K562 (cell line): ENCODE measurements around the gene DEDD2. TPM values are rescaled to one million over a fixed set of nuclear protein-coding genes. Genes with fewer than 3 reads are reported as not detected.
A peak's percentile ranks its signal among the peaks of the same experiment; 100 is the strongest.

Experiments
- ATF7 ChIP-seq: fragments of 450-650 bp; IDR thresholded peaks from 2 replicates; pipeline ENCODE4 v1.7.1; 2014; ENCODE audit warnings: mild to moderate bottlenecking, moderate library complexity
- CHD4 ChIP-seq: fragments of 200-600 bp; sonication (generic); IDR thresholded peaks from 3 replicates; pipeline ENCODE4 v1.6.1; 2012; ENCODE audit warnings: low read depth, mild to moderate bottlenecking, mixed read lengths, low read length, inconsistent platforms; ENCODE audit not compliant: insufficient read depth, insufficient replicate concordance, poor library complexity, severe bottlenecking
- EP300 ChIP-seq: IDR thresholded peaks from 2 replicates; pipeline ENCODE4 v1.6.1; 2012; ENCODE audit warnings: low read length, improper control_type of control experiment
- HDAC6 ChIP-seq: IDR thresholded peaks from 2 replicates; pipeline ENCODE4 v1.6.1; 2012; ENCODE audit warnings: low read depth, mild to moderate bottlenecking, control low read depth, inconsistent platforms, low read length, moderate library complexity
- PHF20 ChIP-seq: fragments of 450-650 bp; IDR thresholded peaks from 2 replicates; pipeline ENCODE4 v1.6.1; 2018; ENCODE audit not compliant: partially characterized antibody
- POLR2H ChIP-seq: IDR thresholded peaks from 2 replicates; pipeline ENCODE4 v1.6.1; 2016; ENCODE audit warnings: missing genetic modification characterization, low read depth, mild to moderate bottlenecking, control low read depth, missing compliant biosample characterization, moderate library complexity
- REST ChIP-seq, 2 experiments: fragments of 450-650 bp; formaldehyde crosslinking in 1 of 2; IDR thresholded peaks; 2 replicates each; pipeline versions ENCODE4 v1.4.0 to v1.6.1; 2014 to 2020; ENCODE audit warnings: mild to moderate bottlenecking in 2 of 2, borderline replicate concordance in 1 of 2, low read depth in 1 of 2
- SMAD1 ChIP-seq: fragments of 150-350 bp; IDR thresholded peaks from 2 replicates; pipeline ENCODE4 v1.6.1; 2014; ENCODE audit warnings: low read length, low read depth; ENCODE audit not compliant: partially characterized antibody
- SMARCE1 ChIP-seq: fragments of 450-650 bp; IDR thresholded peaks from 2 replicates; pipeline ENCODE4 v1.7.1; 2016; ENCODE audit warnings: mild to moderate bottlenecking
- TEAD4 ChIP-seq, 2 experiments: sonication (generic) in 1 of 2; formaldehyde crosslinking in 1 of 2; IDR thresholded peaks; 2 replicates each; pipeline versions ENCODE4 v1.6.1 to v1.8.0; 2012 to 2022; ENCODE audit warnings: borderline replicate concordance in 1 of 2, inconsistent platforms in 1 of 2, low read length in 1 of 2, mild to moderate bottlenecking in 1 of 2, missing genetic modification reagents in 1 of 2
- WHSC1 ChIP-seq: IDR thresholded peaks from one replicate; pipeline ENCODE4 v1.6.1; 2012; ENCODE audit warnings: low read length, control low read depth, inconsistent platforms
- XRCC5 ChIP-seq: fragments of 200-400 bp; formaldehyde crosslinking; IDR thresholded peaks from 2 replicates; pipeline ENCODE4 v1.6.1; 2017; ENCODE audit warnings: low read depth, mild to moderate bottlenecking, low read length
- ZFP36 ChIP-seq: fragments of 150-350 bp; IDR thresholded peaks from 2 replicates; pipeline ENCODE4 v1.6.1; 2018; ENCODE audit warnings: low read length, low read depth; ENCODE audit not compliant: partially characterized antibody
- ZNF140 ChIP-seq: fragments of 250-450 bp; sonication (Bioruptor Pico); IDR thresholded peaks from 2 replicates; pipeline ENCODE4 v1.8.0; 2021; ENCODE audit warnings: moderate library complexity, mild to moderate bottlenecking, inconsistent platforms
- ZNF696 ChIP-seq: fragments of 250-450 bp; sonication (Bioruptor Pico); conservative IDR thresholded peaks from 2 replicates; pipeline ENCODE4 v1.4.0; 2020; ENCODE audit warnings: mild to moderate bottlenecking, moderate library complexity
- polyA plus RNA-seq, 8 experiments: library from polyadenylated mRNA; depleted of rRNA in 4 of 8; stranded (reverse) in 5 of 8; unstranded in 3 of 8; fragments of >200 nt; fragmentation: Nextera tagmentation in 2 of 8; fragmentation: Illumina TruSeq in 1 of 8; extraction: Ambion mirVana in 2 of 8; extraction: Trizol in 1 of 8; gene quantifications; 2 replicates each; pipeline versions ENCODE4 v1.2.1 to v1.2.3, GENCODE V29; 2011 to 2014; ENCODE audit warnings: inconsistent platforms in 1 of 8, missing spikeins in 1 of 8
- total RNA-seq, 7 experiments: library from RNA; depleted of rRNA in 6 of 7; stranded (reverse); fragments of >200 nt in 6 of 7; fragmentation: Illumina TruSeq in 2 of 7; extraction: Trizol in 2 of 7; gene quantifications; 2 replicates each; pipeline versions ENCODE4 v1.2.1 to v1.2.3, GENCODE V29; 2011 to 2021; ENCODE audit warnings: low replicate concordance in 1 of 7
- TF ChIP-seq, protein P1 (sequence below): IDR thresholded peaks from 3 replicates; pipeline ENCODE4 v1.6.1; 2011; ENCODE audit warnings: borderline replicate concordance, mild to moderate bottlenecking, moderate library complexity; ENCODE audit not compliant: insufficient read length; ENCODE audit errors: extremely low read depth

DEDD2 gene
- total and polyA plus RNA-seq, 9 of the 15 experiments (the other 6 are each of a cell fraction or from before 2014, with no cell fraction given), result 4.3 to 43.0 (median 29.2) TPM

- TF ChIP-seq HDAC6 (no peak), EP300 (no peak), REST (IDR thresholded peaks at IDR 0.05; ENCODE audit: borderline replicate concordance) (no peak), REST (CRISPR knock-in tag; IDR thresholded peaks at IDR 0.05; ENCODE audit: low read depth) (no peak), CHD4 (peak; percentile 17), ZFP36 (no peak), TEAD4 (IDR thresholded peaks at IDR 0.05; ENCODE audit: low read length) (no peak), TEAD4 (CRISPR knock-in tag; IDR thresholded peaks at IDR 0.05; ENCODE audit: borderline replicate concordance) (no peak), ZNF696 (CRISPR knock-in tag) (no peak), ZNF140 (CRISPR knock-in tag) (no peak), SMAD1 (no peak), WHSC1 (no peak), PHF20 (no peak), POLR2H (tag) (no peak), XRCC5 (0 out of 2 replicates have a peak, but pooled peaks have one; percentile 24), ATF7 (no peak), SMARCE1 (no peak)
- TF ChIP-seq, protein P1, sequence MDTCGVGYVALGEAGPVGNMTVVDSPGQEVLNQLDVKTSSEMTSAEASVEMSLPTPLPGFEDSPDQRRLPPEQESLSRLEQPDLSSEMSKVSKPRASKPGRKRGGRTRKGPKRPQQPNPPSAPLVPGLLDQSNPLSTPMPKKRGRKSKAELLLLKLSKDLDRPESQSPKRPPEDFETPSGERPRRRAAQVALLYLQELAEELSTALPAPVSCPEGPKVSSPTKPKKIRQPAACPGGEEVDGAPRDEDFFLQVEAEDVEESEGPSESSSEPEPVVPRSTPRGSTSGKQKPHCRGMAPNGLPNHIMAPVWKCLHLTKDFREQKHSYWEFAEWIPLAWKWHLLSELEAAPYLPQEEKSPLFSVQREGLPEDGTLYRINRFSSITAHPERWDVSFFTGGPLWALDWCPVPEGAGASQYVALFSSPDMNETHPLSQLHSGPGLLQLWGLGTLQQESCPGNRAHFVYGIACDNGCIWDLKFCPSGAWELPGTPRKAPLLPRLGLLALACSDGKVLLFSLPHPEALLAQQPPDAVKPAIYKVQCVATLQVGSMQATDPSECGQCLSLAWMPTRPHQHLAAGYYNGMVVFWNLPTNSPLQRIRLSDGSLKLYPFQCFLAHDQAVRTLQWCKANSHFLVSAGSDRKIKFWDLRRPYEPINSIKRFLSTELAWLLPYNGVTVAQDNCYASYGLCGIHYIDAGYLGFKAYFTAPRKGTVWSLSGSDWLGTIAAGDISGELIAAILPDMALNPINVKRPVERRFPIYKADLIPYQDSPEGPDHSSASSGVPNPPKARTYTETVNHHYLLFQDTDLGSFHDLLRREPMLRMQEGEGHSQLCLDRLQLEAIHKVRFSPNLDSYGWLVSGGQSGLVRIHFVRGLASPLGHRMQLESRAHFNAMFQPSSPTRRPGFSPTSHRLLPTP, result no peak
Measured at GRCh38 chr19:42198676-42199439, 18.6 kb downstream of the DEDD2 start (continued).
